ENCODE measurements around the gene PRKACB.
"Not testable (repeated sequence)": the region's sequence is repeated elsewhere in the genome, so short reads cannot be mapped to it uniquely, and the experiment has no call there.

PRKACB gene

GRCh38 chr1:84143796-84144565 lies at the start of gene PRKACB:
Gene PRKACB, plus strand, starts transcription at chr1:84144271. Its CDS starts 91 bp downstream, at chr1:84144362.
- DNase-seq = no peak

GRCh38 chr1:84095308-84095707 lies 48.8 kb upstream of the PRKACB start:
- no peak for DNase-seq

- DNase-seq = no peak
These were observed 47.9 kb upstream of the PRKACB start for GRCh38 chr1:84096176-84096575.

GRCh38 chr1:84101204-84101603 lies 42.9 kb upstream of the PRKACB start:
- DNase-seq = no peak

- DNase-seq = peak in 38 of 56 donors; percentile 4 to 67 (median 26)
These were observed 40.7 kb upstream of the PRKACB start for GRCh38 chr1:84103197-84103992.

- not testable (repeated sequence) for DNase-seq
These were observed 36.5 kb upstream of the PRKACB start for GRCh38 chr1:84107538-84107937.

GRCh38 chr1:84107955-84108354 lies 36.1 kb upstream of the PRKACB start:
- DNase-seq = no peak

GRCh38 chr1:84108900-84109578 lies 35.0 kb upstream of the PRKACB start:
- no peak for DNase-seq

- no peak for DNase-seq
These were observed 33.4 kb upstream of the PRKACB start for GRCh38 chr1:84110629-84111028.

GRCh38 chr1:84116558-84116957 lies 27.5 kb upstream of the PRKACB start:
- DNase-seq = no peak

GRCh38 chr1:84117868-84118267 lies 26.2 kb upstream of the PRKACB start:
- no peak for DNase-seq

- no peak for DNase-seq
These were observed 22.7 kb upstream of the PRKACB start for GRCh38 chr1:84121360-84121759.

- peak in 29 of 56 donors; percentile 2 to 80 (median 27) for DNase-seq
These were observed 21.2 kb upstream of the PRKACB start for GRCh38 chr1:84122780-84123382.

GRCh38 chr1:84133479-84133878 lies 10.6 kb upstream of the PRKACB start:
- DNase-seq = no peak

- no peak for DNase-seq
These were observed 8.7 kb upstream of the PRKACB start for GRCh38 chr1:84135341-84135740.

- no peak for DNase-seq
These were observed 2.7 kb upstream of the PRKACB start for GRCh38 chr1:84141182-84142003.

GRCh38 chr1:84145068-84145467 lies 997 bp downstream of the PRKACB start:
- no peak for DNase-seq

- DNase-seq = no peak
These were observed 2.5 kb downstream of the PRKACB start for GRCh38 chr1:84146411-84147032.

- DNase-seq = no peak
These were observed 4.7 kb downstream of the PRKACB start for GRCh38 chr1:84148758-84149157.

GRCh38 chr1:84152649-84153056 lies 8.6 kb downstream of the PRKACB start:
- DNase-seq = no peak
